Eye (tissue), 1 donor: ENCODE data around the gene TNFAIP8L2.
"Not testable (repeated sequence)": the region's sequence is repeated elsewhere in the genome, so short reads cannot be mapped to it uniquely, and the experiment has no call there.

ENCODE experiments used
- DNase-seq: peaks from one replicate; pipeline ENCODE4 v3.0.0-alpha.2; 2015

TNFAIP8L2 gene

DNA sequence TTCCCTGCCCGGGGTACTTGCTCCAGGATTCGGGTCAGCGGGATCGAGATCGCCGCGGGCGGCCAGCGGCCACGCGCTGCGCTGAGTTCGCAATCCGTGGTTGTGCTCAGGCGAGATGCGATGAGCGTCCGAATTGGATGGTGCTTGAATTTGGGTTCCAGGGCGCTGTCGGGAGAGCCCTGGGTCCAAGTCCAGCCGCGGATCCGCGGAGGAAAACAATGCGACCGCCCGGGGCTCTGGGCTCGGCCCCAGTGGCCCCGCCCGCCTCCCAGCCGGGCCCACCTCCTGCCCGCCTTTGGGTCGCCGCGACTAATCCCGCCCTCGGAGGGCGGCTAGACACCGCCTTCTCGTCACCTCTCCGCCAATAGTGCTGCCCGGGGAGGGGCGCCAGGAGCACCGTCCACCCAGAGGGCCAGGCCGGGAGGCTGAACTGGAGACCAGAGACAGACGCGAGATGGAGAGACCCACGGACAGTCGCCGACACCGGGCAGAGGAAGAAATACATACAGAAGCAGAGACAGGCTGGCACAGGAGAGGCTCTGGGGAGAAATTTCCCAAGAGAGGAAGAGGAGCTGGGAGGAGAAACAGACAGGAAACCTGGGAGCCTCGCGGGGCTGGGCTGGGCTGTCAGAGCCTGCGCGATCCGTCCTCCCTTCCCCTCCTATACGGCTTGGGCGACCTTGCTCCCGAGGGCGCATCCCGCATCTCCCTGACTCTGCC lies 9.9 kb upstream of the TNFAIP8L2 start, which contains the start of gene SEMA6C:
SEMA6C (minus strand) TSS at position 220 of the 720 bp plus-strand sequence. CDS start 4,010 bp downstream, outside the sequence.
- DNase-seq = peak; percentile 95

DNA sequence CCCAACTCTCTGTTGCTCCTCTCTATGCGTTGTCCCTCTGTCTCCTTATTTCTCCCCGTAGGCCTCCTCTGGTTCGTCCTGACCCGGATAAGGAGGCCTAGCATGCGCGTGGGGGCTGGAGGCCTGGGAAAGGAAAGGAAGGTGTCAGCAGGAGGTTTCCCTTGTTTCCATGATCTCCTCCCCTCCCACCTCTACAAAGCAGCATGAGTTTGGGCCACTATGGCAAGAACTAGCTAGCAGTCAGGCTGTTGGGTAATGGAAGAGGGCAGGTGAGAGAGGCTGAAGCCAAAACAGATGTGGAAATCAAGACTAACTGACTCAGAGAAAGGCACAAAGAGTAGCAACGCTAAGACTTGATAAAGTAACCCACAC lies 9.3 kb upstream of the TNFAIP8L2 start:
- DNase-seq = no peak

DNA sequence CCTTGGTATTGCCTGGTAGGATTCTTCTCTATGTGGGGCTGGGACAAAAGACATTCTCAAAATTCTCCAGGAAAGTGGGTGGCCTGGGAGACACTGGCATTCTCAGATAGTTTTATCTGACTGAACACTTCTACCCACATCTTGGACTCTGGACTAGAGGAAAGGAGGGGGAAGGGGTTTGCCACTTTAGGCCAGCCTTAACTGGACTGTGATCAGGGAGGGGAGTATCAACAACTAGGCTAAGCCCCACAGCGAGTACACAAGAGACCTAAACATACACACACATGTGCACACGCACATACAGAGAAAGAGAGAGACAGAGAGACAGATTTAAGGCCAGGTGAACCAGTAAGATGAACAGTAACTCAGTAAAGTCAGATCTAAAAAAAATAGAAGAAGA lies 8.8 kb upstream of the TNFAIP8L2 start:
- DNase-seq = no peak

DNA sequence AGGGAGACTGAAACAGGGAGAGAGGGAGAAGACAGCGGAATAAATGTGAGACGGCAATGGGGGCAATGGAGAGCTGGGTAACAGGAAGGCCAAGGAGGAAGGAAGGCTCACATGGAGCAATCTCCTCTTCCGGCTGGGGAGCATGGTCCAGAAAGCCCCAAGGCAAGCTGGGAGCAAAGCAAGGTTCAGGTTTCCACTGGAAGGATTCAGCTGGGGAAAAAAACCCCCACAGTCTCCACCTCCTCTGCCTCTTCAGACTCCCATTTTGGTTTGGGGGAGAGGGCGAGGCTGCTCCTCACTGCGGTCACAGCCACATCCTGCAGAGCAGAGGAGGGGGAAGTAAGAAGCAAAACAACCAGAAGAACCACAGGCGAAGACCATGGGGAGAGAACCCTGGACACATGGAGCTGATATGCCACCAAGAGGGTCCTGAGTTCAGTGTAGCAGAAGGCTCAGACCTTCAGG lies 650 bp downstream of the TNFAIP8L2 start:
- no peak for DNase-seq

DNA sequence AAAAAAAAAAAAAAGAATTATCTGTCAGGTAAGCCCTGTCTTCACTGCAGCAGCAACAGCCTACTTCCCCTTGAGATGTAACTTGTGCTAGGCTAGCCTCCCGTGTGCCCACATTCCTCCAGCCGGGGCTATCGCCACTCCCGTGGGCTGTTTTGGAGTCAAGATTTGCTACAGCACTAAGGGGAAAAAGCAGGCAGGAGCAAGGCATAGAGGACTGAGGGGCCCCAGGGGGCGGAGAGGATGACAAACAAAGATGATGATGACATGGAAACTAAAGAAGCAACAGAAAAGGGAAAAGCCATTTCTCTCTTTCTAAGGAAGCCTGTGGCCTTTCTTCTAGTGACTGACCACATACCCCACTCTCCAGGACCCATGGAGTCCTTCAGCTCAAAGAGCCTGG lies 1.9 kb downstream of the TNFAIP8L2 start:
- no peak for DNase-seq

DNA sequence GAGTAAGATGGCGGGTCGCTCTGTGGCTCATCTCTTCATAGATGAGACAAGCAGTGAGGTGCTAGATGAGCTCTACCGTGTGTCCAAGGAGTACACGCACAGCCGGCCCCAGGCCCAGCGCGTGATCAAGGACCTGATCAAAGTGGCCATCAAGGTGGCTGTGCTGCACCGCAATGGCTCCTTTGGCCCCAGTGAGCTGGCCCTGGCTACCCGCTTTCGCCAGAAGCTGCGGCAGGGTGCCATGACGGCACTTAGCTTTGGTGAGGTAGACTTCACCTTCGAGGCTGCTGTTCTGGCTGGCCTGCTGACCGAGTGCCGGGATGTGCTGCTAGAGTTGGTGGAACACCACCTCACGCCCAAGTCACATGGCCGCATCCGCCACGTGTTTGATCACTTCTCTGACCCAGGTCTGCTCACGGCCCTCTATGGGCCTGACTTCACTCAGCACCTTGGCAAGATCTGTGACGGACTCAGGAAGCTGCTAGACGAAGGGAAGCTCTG lies 2.4 kb downstream of the TNFAIP8L2 start:
- no peak for DNase-seq

DNA sequence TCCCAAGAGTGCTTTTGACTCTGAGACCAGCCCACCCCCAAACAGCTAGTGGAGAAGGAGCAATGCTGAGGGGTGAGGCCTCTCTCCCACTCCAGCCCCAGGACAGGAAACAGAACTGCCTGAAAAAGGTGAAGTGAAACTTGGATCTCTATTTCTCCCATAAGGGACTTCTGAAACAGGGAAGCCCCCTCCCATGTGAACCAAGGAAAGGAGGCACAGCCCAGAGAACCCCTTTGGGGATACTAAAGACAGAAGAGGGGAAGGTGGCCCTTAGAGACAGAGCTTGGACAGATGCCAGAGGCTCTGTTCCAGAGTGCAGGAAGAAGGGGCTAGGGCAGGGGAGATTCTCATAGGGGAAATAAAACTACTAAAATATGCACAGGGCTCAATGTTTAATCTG lies 2.9 kb downstream of the TNFAIP8L2 start:
- no peak for DNase-seq

DNA sequence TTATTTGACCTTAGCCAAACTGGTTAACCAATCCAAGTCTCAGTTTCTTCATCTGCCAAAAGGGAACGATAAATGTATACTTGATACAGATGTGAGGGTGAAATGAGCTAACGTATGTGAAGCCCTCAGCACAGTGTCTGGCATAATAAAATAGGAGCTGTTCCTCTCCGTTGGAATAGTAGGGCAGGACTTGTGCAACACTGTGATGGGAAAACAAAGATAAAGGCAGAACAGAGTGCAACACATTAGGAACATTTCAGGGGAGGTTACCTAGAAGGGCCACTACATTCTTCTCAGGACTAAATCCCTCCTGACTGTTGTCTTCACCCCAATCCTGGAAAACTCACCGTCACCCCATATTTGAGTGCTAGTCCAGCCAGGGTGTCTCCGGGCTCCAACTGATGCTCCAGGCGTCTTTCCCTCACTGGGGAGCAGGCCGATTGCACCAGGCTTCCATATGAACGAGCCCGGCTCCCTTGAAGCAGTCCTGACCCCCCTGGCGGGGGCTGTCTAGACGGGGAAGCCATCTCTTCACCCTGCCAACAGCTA lies 8.4 kb downstream of the TNFAIP8L2 start:
- no peak for DNase-seq

DNA sequence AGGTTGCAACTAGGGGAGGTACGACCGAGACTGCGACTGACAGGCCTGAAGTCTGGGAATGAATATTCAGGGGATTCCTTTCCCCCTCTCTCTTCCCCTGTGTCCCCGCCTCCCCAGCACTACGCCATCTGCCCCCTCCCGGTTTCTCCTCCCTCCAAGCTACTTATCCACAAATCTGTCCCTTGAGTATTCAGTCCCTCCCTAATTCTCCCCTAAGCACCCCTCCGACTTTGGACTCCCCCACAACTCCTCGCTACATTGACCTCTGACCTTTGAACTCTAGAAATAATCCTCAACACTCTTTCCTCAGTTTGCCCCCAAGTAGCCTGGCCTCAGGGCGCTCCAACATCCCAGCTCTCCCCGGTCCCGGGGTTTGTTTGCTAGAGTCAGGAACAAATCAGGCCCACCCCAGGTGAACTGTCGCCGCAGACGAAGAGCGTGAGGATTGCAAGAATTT lies 8.9 kb downstream of the TNFAIP8L2 start:
- no peak for DNase-seq

DNA sequence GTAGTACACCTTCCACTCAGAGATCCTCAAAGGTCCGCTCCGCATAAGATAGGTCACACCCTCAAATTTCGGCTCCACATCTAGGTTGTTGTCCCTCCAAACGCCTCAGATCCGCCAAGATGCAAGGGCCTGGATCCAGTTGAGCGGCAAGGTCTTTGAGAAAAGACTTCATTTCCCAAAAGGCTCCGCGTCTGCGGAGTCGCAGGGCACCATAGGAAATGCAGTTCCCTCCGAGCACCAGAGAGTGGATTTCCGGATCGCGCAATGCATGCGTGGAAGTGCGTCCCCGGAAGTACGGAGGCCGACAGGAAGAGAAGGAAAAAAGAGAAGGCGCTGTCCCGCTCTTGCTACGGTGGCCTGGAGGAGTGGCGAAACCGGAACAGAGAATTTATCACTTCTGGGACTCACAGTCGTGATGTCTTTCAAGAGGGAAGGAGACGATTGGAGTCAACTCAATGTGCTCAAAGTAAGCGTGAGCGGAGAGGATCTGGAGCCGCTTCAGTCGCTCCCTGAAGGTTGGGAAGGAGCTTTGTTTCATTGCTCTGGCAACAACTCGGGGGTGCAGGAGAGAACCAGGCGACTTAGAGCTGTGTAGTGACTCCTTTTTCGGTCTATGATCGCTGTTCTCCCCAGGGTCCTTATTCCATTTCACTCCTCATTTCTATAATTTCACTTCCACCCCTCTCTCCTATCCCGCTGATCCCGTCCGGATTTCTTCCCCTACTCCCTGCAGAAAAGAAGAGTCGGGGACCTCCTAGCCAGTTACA lies 9.5 kb downstream of the TNFAIP8L2 start, which contains the start of the genes LYSMD1 and SCNM1:
LYSMD1 (minus strand) TSS at position 165 of the 767 bp plus-strand sequence. CDS start 644 bp downstream, outside the sequence.
SCNM1 (plus strand) TSS at position 407 of the 767 bp plus-strand sequence; CDS start at position 416, 9 bp downstream.
- peak; percentile 100 for DNase-seq

DNA sequence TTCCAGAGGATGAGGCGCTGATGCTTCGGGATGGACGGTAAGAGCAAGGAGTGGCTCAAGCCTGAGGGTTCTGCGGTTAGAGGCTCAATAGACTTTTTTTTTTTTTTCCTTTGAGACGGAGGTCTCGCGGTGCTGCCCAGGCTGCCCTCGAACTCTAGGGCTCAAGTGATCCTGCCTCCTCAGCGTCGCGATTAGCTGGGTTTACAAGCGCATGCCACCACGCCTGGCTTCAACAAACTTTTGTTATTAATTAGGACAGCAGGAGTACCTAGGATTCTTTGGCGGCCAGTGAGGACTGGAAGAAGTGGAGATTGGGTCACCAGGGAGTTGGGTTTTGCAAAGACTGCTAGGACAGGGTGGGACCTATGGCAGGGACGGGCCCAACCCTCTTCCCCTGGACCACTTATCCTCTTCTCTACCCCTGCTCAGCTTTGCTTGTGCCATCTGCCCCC lies 10.1 kb downstream of the TNFAIP8L2 start:
- no peak for DNase-seq

DNA sequence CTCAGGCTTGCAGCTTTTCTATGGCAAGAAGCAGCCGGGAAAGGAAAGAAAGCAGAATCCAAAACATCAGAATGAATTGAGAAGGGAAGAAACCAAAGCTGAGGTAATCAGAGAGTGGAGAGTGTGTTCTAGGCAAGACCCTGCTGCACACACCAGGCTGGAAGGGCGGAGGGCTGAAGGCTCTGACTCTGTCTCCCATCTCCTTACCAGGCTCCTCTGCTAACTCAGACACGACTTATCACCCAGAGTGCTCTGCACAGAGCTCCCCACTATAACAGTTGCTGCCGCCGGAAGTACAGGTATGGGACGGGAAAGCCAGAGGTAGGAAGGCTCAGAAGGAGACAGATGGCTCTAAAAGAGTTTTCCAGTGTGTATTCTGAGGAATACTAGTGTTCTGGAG lies 10.7 kb downstream of the TNFAIP8L2 start:
- DNase-seq = no peak

DNA sequence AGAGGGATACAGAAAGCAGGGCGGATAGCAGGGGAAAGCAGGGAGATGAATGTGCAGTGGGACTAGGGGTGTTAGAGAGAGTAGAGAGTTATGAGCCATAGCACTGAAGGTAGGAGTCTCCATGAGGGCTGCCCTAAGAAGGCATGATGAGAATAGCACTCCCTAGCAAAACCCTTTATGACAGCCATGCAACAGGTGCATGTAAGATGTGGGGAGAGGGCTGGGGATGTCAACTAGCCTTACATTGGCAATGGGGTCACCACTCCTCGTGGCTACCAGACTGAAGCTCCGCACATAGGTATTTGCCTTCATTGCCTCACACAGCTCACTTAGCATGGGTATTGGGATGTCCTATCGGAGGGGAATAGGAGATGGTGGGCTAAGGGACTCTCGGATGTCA lies 14.7 kb downstream of the TNFAIP8L2 start:
- no peak for DNase-seq

DNA sequence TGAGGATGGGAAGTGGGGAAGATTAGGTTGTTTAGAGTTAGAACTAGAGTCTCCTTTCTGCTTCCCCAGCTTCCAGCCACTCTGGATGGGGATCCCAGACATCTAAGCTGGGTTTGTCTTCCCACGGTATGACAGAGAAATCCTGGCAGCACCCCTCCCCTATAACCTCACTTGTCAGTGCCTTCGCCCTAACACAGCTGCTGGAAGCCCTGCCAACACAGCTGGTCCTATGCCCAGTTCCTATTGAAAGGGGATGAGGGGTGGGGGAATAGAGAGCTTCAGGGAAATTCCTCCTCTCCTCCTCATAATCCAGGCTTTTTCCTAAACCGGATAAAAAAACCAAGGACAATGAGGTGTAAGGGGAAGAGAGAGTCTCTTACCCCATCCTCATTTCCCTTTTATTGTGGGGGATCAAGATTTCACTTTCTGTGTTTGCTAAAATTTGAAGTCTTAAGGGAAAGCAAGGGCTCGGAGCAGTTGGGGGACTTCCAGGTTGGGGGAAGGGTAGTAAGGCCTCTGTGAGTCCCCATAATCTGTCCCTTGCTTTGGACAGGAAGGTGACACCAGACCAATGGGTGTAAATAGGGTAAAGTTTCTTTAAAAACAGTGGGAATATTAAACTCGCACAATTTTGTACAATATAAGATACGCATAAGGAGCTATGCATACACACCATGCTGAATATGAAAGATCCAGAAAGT lies 18.7 kb downstream of the TNFAIP8L2 start:
- peak; percentile 12 for DNase-seq

DNA sequence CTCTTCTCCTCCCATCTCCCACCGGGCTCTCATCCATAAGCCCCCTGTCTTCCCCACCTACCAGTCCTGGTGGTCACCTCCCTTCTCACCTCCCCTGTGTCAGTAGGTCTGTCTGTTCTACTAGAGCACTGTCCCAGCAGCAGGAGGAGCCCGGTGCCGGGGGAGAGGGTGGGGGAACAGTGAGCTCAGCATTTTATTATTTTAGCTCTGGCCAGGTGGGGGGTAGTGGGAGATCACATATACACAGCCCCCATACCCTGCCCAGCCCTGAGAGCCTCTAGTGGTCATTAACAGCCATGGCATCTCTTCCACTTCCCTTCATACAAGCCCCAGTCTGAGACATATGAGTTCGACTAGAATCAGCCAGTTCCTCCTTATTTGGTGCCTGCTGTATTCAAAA lies 19.4 kb downstream of the TNFAIP8L2 start, which contains the start of gene TMOD4:
TMOD4 (minus strand) TSS at position 119 of the 400 bp plus-strand sequence. CDS start 1,106 bp downstream, outside the sequence.
- DNase-seq = no peak

DNA sequence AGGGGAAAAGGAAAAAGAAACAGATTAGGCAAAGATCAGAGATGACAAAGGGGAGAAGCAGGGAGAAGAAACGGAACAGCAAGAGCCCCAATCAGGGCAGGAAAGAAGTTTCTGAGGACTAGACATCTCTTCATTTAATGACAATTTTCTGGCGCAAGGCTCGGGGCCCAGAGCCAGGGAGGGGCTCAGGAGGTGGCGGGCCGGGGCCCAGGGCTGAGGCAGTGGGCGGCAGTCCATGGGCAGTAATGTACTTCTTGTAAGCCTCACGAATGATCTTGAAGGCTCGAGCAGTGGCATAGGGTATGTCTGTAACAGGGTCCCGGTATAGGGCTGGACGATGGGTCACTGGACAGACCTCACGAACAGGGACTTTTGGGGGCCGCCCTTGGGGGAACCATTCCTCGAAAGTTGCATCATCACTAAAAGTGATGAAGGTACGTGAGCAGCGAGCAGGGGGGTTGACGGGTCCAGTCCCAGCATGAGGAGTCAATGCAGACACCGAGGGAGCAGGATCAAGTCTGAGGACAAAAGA lies 20.1 kb downstream of the TNFAIP8L2 start:
- no peak for DNase-seq

DNA sequence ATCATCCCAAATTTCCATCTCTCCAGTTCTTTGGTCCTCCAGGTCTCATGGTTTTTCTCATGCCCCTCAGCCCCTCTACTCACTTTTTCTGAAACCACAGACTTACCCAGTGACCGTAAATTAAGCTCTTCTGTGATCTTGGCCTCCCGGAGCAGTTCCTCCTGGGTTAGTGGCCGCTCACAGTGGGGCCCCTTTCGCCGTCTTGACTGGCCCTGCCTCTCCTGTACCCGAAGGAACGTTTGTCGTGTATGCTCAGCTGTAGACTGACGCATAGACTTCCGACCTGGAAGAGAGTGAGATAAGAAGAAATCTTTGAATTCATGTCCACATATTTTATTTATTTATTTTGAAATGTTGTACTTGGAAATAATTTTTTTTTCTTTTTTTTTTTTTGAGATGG lies 27.8 kb downstream of the TNFAIP8L2 start:
- no peak for DNase-seq

DNA sequence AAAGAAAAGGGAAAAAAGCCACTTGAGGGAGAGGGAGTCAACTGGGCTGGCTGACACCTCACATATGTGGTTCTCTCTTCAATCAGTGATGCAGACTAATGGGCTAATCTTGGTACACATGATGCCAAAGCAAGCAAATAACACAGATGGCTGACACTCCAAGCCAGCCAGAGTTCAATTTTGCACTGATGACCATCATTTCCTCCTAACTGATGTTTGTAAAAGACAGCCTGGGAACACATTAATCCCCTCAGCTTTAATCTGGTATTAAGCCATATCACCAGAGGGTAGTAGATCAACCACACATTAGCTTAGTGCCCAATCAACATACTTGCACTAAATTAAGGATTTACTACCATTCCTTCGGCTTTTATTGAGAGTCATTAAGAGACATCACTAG lies 30.8 kb downstream of the TNFAIP8L2 start:
- DNase-seq = peak; percentile 17

DNA sequence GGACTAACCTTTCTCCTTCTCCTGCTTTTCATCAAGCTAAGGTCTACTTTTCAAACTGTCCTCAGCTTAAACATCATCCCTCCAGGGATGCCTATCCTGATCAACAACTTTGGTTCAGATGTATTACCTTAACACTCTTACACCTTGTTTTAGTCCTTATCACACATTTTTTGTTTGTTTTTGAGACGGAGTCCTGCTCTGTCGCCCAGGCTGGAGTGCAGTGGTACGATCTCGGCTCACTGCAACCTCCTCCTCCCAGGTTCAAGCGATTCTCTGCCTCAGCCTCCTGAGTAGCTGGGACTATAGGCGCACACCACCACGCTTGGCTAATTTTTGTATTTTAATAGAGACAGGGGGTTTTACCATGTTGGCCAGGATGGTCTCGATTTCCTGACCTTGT lies 32.2 kb downstream of the TNFAIP8L2 start:
- not testable (repeated sequence) for DNase-seq

DNA sequence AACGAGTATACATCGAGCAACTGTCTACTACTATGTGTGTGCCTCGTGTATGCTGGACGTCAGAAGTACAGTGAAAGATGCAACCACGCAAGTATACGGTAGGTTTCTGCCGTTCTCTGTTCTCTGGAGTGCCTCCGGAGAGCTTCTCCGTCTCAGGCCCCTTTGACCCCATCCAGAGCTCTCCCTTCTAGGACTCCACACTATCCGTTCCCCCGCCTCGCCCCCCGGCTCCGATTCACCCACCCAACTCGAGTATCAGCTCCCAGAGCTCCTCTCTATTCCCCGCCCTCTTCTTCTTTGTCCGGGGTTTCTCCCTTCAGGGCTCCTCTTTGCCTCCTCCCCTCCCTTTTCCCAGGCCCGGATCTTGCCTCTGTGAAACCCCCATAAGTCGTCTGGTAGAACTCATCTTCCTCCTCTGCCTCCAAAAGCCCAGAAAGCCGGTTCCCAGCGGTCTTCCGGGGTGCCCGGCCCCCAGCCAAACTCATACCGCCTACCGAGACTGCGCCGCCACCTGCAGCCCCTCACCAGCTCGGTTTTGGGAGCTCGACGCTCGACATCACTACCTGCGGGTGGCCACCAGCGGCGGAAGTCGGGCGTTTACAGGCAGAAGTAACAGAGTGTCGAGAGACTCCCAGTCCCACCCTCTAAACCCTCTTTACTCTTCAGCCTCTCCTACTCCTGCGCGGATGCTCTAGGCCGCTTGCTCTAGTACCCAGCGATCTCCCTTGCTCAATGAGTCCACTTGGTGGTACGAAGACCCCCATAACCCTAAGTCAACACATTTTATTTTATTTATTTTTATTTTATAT lies 33.4 kb downstream of the TNFAIP8L2 start, which contains the start of gene VPS72:
VPS72 (minus strand) TSS at position 561 of the 809 bp plus-strand sequence; CDS start at position 485, 76 bp downstream.
- DNase-seq = peak; percentile 96

DNA sequence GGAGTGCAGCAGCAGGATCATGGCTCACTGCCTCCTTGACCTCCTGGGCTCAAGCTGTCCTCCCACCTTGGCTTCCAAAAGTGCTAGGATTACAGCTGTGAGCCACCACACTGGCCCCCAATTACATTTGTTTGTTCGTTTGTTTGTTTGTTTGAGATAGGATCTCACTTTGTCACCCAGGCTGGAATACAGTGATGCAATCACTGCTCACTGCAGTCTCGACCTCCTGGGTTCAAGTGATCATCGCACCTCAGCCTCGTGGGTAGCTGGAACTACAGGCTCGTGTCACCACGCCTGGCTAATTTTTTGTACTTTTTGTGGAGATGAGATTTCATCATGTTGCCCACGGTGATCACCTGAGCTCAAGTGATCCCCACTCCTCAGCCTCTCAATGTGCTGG lies 35.6 kb downstream of the TNFAIP8L2 start:
- no peak for DNase-seq
